ENCODE measurements around the gene SPRED2.

Gene SPRED2

GRCh38 chr2:65357959-65358294 is 74.5 kb downstream of the SPRED2 start:
- no peak for TF ChIP-seq ZFP30 (CRISPR knock-in tag; IDR thresholded peaks at IDR 0.05)
- no peak for TF ChIP-seq OSR1 (CRISPR knock-in tag; IDR thresholded peaks at IDR 0.05)
- no peak for ATAC-seq

GRCh38 chr2:65357095-65357958 is 75.1 kb downstream of the SPRED2 start:
- no peak for ATAC-seq

GRCh38 chr2:65355186-65355831 is 77.1 kb downstream of the SPRED2 start:
- no peak for ATAC-seq
- TF ChIP-seq ZNF8 (CRISPR knock-in tag; IDR thresholded peaks at IDR 0.05) (no peak), SNAI2 (CRISPR knock-in tag; IDR thresholded peaks at IDR 0.05) (no peak), ZC3H10 (CRISPR knock-in tag; IDR thresholded peaks at IDR 0.05) (no peak), ZFP3 (CRISPR knock-in tag; IDR thresholded peaks at IDR 0.05) (no peak), PATZ1 (CRISPR knock-in tag; IDR thresholded peaks at IDR 0.05; ENCODE audit: borderline replicate concordance) (no peak), GLIS3 (CRISPR knock-in tag; IDR thresholded peaks at IDR 0.05) (no peak), PPARA (CRISPR knock-in tag; IDR thresholded peaks at IDR 0.05; ENCODE audit: borderline replicate concordance) (no peak), POU6F1 (CRISPR knock-in tag; IDR thresholded peaks at IDR 0.05; ENCODE audit: borderline replicate concordance, low read depth) (no peak), OSR1 (CRISPR knock-in tag; IDR thresholded peaks at IDR 0.05) (no peak), BACH2 (CRISPR knock-in tag; IDR thresholded peaks at IDR 0.05; ENCODE audit: borderline replicate concordance) (no peak), ZFP30 (CRISPR knock-in tag; IDR thresholded peaks at IDR 0.05) (no peak), TOX (CRISPR knock-in tag; IDR thresholded peaks at IDR 0.05; ENCODE audit: borderline replicate concordance) (no peak), ZNF70 (CRISPR knock-in tag; IDR thresholded peaks at IDR 0.05) (no peak), CSRNP3 (CRISPR knock-in tag; IDR thresholded peaks at IDR 0.05) (no peak), RARB (CRISPR knock-in tag; IDR thresholded peaks at IDR 0.05) (no peak), ARNTL (CRISPR knock-in tag; IDR thresholded peaks at IDR 0.05; ENCODE audit: borderline replicate concordance, low read depth) (no peak)
- TF ChIP-seq, protein P1, sequence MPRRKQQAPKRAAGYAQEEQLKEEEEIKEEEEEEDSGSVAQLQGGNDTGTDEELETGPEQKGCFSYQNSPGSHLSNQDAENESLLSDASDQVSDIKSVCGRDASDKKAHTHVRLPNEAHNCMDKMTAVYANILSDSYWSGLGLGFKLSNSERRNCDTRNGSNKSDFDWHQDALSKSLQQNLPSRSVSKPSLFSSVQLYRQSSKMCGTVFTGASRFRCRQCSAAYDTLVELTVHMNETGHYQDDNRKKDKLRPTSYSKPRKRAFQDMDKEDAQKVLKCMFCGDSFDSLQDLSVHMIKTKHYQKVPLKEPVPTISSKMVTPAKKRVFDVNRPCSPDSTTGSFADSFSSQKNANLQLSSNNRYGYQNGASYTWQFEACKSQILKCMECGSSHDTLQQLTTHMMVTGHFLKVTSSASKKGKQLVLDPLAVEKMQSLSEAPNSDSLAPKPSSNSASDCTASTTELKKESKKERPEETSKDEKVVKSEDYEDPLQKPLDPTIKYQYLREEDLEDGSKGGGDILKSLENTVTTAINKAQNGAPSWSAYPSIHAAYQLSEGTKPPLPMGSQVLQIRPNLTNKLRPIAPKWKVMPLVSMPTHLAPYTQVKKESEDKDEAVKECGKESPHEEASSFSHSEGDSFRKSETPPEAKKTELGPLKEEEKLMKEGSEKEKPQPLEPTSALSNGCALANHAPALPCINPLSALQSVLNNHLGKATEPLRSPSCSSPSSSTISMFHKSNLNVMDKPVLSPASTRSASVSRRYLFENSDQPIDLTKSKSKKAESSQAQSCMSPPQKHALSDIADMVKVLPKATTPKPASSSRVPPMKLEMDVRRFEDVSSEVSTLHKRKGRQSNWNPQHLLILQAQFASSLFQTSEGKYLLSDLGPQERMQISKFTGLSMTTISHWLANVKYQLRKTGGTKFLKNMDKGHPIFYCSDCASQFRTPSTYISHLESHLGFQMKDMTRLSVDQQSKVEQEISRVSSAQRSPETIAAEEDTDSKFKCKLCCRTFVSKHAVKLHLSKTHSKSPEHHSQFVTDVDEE (CRISPR knock-in tag; IDR thresholded peaks at IDR 0.05): no peak

More at GRCh38 chr2:65357095-65357958, 75.1 kb downstream of the SPRED2 start:
- TF ChIP-seq ZC3H10 (CRISPR knock-in tag; IDR thresholded peaks at IDR 0.05): no peak
- no peak for TF ChIP-seq TOX (CRISPR knock-in tag; IDR thresholded peaks at IDR 0.05; ENCODE audit: borderline replicate concordance)
- TF ChIP-seq ZNF70 (CRISPR knock-in tag; IDR thresholded peaks at IDR 0.05): no peak
- no peak for TF ChIP-seq CSDC2 (CRISPR knock-in tag; IDR thresholded peaks at IDR 0.05)
- no peak for TF ChIP-seq PPARA (CRISPR knock-in tag; IDR thresholded peaks at IDR 0.05; ENCODE audit: borderline replicate concordance)
- no peak for TF ChIP-seq BACH2 (CRISPR knock-in tag; IDR thresholded peaks at IDR 0.05; ENCODE audit: borderline replicate concordance)
- TF ChIP-seq TCF4 (CRISPR knock-in tag; IDR thresholded peaks at IDR 0.05; ENCODE audit: borderline replicate concordance): no peak
- TF ChIP-seq, protein P1 (CRISPR knock-in tag; IDR thresholded peaks at IDR 0.05): no peak

All from SK-N-SH treated with all-trans-retinoic acid at 6 μM for 48 hours (cell line).